Peyer's patch (tissue), 4 donors: ENCODE measurements around the gene ASCC2. TPM values are rescaled to one million over a fixed set of nuclear protein-coding genes. Genes with fewer than 3 reads are reported as not detected.
A peak's percentile ranks its signal among the peaks of the same experiment; 100 is the strongest.

Source experiments
- DNase-seq, 3 donors: peaks; one replicate each; pipeline ENCODE4 v3.0.0-alpha.2; 2017 to 2019
- H3K27ac ChIP-seq, 4 donors: fragments of 200-600 bp; sonication (generic); one replicate each; pipeline ENCODE4 v1.5.1; 2016 to 2019
- H3K27me3 ChIP-seq, 2 donors: fragments of 200-600 bp; sonication (generic); one replicate each; pipeline ENCODE4 v1.5.1; 2019
- H3K36me3 ChIP-seq, 3 donors: fragments of 200-600 bp; sonication (generic); one replicate each; pipeline ENCODE4 v1.5.1; 2016 to 2019
- H3K4me1 ChIP-seq, 4 donors: fragments of 200-600 bp; sonication (generic); one replicate each; pipeline ENCODE4 v1.5.1; 2016 to 2019
- H3K4me3 ChIP-seq, 4 donors: fragments of 200-600 bp; sonication (generic); 1 replicate in 3 of 4; 2 replicates in 1 of 4; pipeline ENCODE4 v1.5.1; 2016 to 2019; ENCODE audit warnings: mild to moderate bottlenecking in 1 of 4
- H3K9me3 ChIP-seq, 4 donors: fragments of 200-600 bp; sonication (generic); one replicate each; pipeline ENCODE4 v1.5.1; 2016 to 2019; ENCODE audit warnings: mild to moderate bottlenecking in 1 of 4
- CTCF ChIP-seq, 6 experiments: fragments of 450-650 bp in 4 of 6; fragments of 200-600 bp in 2 of 6; sonication (generic) in 1 of 6; IDR thresholded peaks; one replicate each; pipeline ENCODE4 v1.5.1; 2017 to 2019; ENCODE audit warnings: antibody characterized with exemption in 6 of 6, mild to moderate bottlenecking in 3 of 6, moderate library complexity in 1 of 6
- POLR2A ChIP-seq, 2 donors: fragments of 450-650 bp; IDR thresholded peaks; one replicate each; pipeline ENCODE4 v1.5.1; 2017; ENCODE audit warnings: antibody characterized with exemption in 2 of 2, mild to moderate bottlenecking in 2 of 2, moderate library complexity in 2 of 2
- total RNA-seq, 4 donors: library from RNA; depleted of rRNA; stranded (reverse); fragments of >200 nt; gene quantifications; one replicate each; pipeline ENCODE4 v1.1.0, GENCODE V29; 2016

ASCC2 gene
- 10 to 100 TPM; 47.5 to 91.6 (median 78.4) TPM for total RNA-seq

GRCh38 chr22:29837741-29838598, at the start of gene ASCC2:
Gene ASCC2, minus strand, starts transcription at chr22:29838274. Its CDS starts 5,949 bp downstream, at chr22:29832325.
- peak; percentile 100 for DNase-seq
- peak in 3 of 6 experiments; percentile 41 to 54 (median 49) for TF ChIP-seq CTCF (IDR thresholded peaks at IDR 0.05)
- TF ChIP-seq POLR2A (IDR thresholded peaks at IDR 0.05) = peak; percentile 72 to 88
- H3K36me3 ChIP-seq = peaks cover 0 to 13% (median 0%) of the 10 kb centered on the region in 3 donors
- no peaks in the 10 kb centered on the region for H3K9me3 ChIP-seq
- H3K4me3 ChIP-seq = peak within 1 kb of the TSS; percentile 84 to 97 (median 95)
- no peaks in the 10 kb centered on the region for H3K27me3 ChIP-seq
- H3K27ac ChIP-seq = peak within 1 kb of the TSS; percentile 79 to 83 (median 82)
- H3K4me1 ChIP-seq = peaks cover 0 to 15% (median 7%) of the 10 kb centered on the region in 4 donors

- no peak overlapping the region for H3K27ac ChIP-seq
Measured at GRCh38 chr22:29887358-29887757, 49.3 kb upstream of the ASCC2 start.

GRCh38 chr22:29886596-29886995, 48.5 kb upstream of the ASCC2 start:
- TF ChIP-seq POLR2A (IDR thresholded peaks at IDR 0.05) (no peak), CTCF (IDR thresholded peaks at IDR 0.05) (no peak)
- Histone ChIP-seq H3K27me3 (no peaks in the 10 kb centered on the region), H3K4me3 (no peak overlapping the region), H3K36me3 (no peaks in the 10 kb centered on the region), H3K4me1 (peaks cover 0 to 34% (median 2%) of the 10 kb centered on the region in 4 donors), H3K27ac (no peak overlapping the region), H3K9me3 (no peaks in the 10 kb centered on the region)
- DNase-seq = no peak

More at GRCh38 chr22:29887358-29887757, 49.3 kb upstream of the ASCC2 start:
- no peaks in the 10 kb centered on the region for H3K27me3 ChIP-seq
- no peak for DNase-seq
- H3K36me3 ChIP-seq = no peaks in the 10 kb centered on the region
- TF ChIP-seq CTCF (IDR thresholded peaks at IDR 0.05) (no peak), POLR2A (IDR thresholded peaks at IDR 0.05) (no peak)
- no peaks in the 10 kb centered on the region for H3K9me3 ChIP-seq
- H3K4me1 ChIP-seq = peaks cover 0 to 34% (median 2%) of the 10 kb centered on the region in 4 donors
- H3K4me3 ChIP-seq = no peak overlapping the region

DNA sequence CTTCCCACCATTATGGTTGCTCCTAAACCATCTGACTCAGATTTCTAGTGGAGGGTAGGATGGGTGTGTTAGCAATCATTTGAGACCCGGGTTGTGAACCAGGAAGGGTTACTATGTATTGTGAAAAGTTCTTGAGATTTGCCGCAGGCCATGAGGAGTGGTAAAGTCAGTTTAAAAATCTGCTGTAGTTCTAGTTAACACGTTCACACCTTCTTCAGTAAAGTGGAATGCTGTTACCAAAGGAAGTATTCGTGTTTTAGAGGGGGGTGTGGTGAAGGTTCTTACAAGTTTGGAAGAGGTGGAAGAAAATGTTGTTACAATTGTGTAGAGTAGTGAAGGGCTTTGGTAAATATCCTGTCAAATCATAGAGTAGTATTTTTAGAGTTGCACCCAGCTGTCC, 47.5 kb upstream of the ASCC2 start:
- DNase-seq = no peak
- H3K27me3 ChIP-seq = no peaks in the 10 kb centered on the region
- no peak overlapping the region for H3K4me3 ChIP-seq
- H3K36me3 ChIP-seq = no peaks in the 10 kb centered on the region
- H3K4me1 ChIP-seq = peaks cover 0 to 34% (median 2%) of the 10 kb centered on the region in 4 donors
- TF ChIP-seq CTCF (IDR thresholded peaks at IDR 0.05) (no peak), POLR2A (IDR thresholded peaks at IDR 0.05) (no peak)
- H3K27ac ChIP-seq = no peak overlapping the region
- no peaks in the 10 kb centered on the region for H3K9me3 ChIP-seq

- Histone ChIP-seq H3K4me3 (peak overlapping the region; percentile 83 to 98 (median 96)), H3K4me1 (peaks cover 0 to 34% (median 2%) of the 10 kb centered on the region in 4 donors)
Measured at GRCh38 chr22:29883775-29884097, 45.7 kb upstream of the ASCC2 start.

More at GRCh38 chr22:29883775-29884097, 45.7 kb upstream of the ASCC2 start:
- TF ChIP-seq CTCF (IDR thresholded peaks at IDR 0.05) (no peak), POLR2A (IDR thresholded peaks at IDR 0.05) (no peak)
- no peak for DNase-seq
- no peaks in the 10 kb centered on the region for H3K36me3 ChIP-seq
- no peaks in the 10 kb centered on the region for H3K27me3 ChIP-seq
- H3K9me3 ChIP-seq = no peaks in the 10 kb centered on the region
- peak overlapping the region; percentile 93 to 98 (median 94) for H3K27ac ChIP-seq
